GM18861 (cell line): ENCODE measurements around the gene HIGD1C.
"Not testable (repeated sequence)": the region's sequence is repeated elsewhere in the genome, so short reads cannot be mapped to it uniquely, and the experiment has no call there.

Source experiments
- ATAC-seq: cut with Tn5 transposase; IDR thresholded peaks from one replicate; pipeline ENCODE4 v1.9.1; 2021; ENCODE audit not compliant: unreplicated experiment

HIGD1C gene

DNA sequence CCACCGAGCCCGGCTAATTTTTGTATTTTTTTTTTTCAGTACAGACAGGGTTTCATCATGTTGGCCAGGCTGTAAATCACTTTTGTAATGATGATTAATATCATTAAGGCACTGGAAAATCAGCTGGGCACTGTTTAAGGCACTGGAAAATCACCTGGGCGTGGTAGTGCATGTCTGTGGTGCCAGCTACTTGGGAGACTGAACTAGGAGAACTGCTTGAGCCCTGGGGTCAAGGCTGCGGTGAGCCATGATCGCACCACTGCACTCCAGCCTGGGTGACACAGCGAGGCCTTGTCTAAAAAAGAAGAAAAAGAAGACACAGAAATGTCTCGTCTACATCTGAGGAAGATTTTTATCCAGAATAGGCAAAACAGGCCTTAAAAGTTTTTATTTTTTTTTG, 61.1 kb downstream of the HIGD1C start:
- no peak for ATAC-seq

DNA sequence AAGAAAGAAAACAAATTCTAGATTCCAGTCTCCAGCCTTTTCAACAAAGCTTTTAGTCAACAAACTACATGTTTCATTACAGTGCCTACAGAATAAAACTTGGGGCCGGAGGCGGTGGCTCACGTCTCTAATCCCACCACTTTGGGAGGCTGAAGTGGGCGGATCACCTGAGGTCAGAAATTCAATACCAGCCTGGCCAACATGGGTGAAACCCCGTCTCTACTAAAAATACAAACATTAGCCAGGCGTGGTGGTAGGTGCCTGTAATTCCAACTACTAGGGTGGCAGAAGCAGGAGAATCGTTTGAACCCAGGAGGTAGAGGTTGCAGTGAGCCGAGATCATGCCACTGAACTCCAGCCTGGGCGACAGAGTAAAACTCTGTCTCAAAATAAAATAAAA, 62.1 kb downstream of the HIGD1C start:
- not testable (repeated sequence) for ATAC-seq

DNA sequence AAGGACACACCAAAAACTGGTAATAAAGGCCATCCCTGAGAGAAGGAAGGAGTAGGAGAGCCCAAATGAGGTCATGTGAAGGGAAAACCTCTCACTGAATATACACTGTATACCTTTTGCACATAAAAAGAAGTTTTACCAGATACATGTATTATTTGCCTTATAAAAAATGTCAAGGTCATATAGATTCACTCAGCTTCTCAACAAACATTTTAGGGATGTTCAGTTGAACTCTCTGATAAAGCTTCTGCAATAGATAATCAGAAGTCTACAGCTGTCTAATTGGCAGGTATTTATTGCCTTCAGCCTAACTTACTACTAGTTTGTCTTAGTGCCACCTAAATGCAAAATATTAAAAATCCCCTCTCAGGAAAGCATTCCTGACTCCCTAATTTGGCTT, 65.1 kb downstream of the HIGD1C start:
- ATAC-seq, result no peak

DNA sequence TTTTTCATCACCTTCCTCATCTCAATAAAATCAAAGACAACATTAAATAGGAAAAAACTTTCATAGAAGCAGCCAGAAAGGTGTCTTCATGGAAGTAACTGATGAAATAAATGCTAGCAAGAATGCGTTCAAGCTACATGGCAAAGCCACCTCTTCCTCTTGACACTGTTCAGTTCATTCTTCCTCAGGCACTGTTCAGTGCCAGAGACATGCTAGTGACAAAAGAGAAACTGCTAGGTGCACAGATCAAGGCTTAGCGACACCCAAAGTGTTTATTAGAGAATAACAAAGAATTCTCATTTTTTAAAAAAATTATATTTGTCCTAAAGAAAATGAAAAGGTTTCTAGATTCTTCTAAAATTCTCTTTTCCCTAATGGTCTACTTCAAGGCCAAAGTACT, 66.6 kb downstream of the HIGD1C start:
- no peak for ATAC-seq

DNA sequence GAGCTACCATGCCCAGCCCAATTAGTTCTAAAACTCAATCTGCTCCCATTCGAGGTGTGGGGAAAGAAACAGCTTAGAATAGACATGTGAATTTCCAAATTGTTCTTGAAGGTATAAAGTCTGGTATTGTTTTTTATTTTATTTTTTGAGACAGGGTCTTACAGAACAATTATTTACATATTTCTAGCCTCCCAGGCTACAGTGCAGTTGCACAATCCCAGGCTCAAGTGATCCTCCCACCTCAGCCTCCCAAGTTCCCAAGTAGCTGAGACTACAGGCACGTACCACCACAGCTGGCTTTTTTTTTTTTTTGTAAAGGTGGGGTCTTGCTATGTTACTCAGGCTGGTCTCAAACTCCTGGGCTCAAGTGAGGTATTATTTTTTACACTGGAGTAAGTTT, 67.6 kb downstream of the HIGD1C start:
- no peak for ATAC-seq
